GM21360 (cell line): ENCODE measurements around the gene PLA2G4D.

Experiments
- ATAC-seq: cut with Tn5 transposase; IDR thresholded peaks from one replicate; pipeline ENCODE4 v1.9.1; 2021; ENCODE audit warnings: mild to moderate bottlenecking, moderate library complexity; ENCODE audit not compliant: unreplicated experiment

Gene PLA2G4D

DNA sequence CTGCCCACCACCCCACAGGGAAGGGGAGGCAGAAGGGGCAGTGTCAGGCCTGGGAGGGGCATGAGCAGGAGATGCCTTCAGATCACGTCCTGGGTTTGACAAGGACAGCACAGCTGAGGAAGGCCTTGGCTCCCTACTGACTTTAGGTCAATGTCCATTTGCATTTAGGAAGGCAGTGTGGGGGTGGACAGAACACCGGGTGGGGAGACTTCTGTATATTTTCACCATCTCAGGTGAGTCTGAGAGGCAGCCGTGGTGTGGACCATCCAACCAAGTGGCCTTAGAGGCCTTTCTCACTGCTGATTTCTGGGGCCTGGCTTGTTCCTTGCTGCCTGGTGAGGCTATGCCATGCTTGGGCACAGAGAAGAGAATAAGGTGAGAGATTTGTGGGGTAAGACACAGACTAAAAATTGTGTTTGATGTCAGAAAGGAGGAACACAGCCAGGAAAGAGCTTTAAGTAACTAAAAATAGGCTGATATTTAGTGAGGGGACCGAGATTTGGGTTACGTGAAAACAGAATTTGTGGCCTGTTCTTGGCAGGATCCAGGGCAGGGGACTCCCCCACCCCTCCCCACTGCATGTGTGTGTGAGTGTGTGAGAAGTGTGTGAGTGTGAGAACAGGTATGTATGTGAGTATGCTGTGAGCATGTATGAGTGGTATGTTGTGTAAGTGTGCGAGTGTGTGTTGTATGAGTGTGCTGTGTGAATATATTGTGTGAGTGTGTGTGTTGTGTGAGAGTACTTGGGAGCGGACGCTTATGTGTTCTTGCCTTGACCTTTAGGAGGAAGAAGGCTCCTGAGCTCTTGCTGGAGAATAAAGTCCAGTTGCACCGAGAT lies 61.8 kb downstream of the PLA2G4D start:
- no peak for ATAC-seq

DNA sequence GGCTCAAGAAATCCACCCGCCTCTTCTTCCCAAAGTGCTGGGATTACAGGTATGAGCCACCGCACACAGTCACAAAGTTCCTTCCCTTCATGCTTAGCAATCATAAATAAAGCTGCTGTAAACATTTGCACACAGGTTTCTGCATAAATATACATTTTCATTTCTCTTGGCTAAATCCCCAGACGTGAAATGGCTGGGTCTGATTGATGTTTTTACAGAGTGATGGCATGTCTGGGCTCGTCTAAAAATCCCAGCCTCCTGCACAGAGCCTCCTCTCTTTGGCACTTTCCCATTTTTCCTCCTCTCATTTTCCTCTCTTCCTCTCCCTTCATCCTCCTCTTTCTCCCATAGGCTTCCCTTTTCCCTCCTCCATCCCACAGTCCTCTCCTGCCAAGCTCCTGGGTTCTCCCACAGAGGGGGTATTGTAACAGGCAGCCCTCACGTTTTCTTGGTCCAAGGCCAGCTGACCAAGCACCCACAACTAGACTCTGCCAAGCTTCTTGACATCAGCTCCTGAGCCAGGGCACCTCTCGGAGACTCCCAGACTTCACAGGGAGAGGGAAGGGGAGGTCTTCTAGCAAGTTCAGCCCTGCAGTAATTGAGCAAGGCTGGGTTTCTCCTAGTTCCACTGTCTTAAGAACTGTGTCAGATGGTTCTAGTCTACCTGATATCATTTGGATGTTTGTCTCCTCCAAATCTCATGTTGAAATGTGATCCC lies 63.0 kb downstream of the PLA2G4D start:
- ATAC-seq, result no peak

DNA sequence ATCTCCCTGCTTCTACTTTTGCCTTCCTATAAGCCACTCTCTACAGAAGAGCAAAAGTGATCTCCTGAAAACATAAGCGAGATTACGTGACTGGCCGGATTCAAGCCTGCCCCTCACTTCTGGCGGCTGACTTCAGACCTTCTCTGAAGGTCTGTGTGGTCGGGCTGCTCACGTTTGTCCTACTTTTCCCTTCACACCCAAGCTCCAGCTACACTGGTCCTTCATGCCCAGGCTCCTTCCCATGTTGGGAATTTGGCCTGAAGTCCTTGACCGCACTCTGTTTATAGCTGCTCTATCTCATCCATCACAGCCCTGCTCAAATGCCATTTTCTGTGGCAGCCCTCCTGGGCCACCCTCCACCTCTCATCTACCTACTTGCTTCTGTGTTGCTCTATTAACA lies 66.8 kb downstream of the PLA2G4D start:
- no peak for ATAC-seq

DNA sequence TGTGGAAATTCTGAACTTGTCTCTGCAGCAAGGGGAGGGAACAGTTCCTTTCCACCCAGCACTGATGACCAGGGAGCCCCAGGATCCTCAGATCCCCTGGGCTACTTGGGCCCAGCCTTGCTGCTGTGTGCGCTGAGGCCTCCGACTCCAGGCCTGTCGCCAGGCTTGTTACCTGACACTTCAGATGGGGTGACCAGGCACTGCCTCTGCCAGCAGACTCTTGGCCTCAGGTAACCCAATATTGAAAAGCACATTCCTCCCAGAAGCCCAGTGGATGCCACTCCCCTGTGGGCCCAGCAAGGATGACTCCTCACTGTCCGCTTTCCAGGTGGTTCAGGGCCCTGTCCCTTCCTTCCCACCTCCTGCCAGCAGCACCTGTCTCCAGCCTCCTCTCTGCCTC lies 70.1 kb downstream of the PLA2G4D start:
- ATAC-seq, result no peak

DNA sequence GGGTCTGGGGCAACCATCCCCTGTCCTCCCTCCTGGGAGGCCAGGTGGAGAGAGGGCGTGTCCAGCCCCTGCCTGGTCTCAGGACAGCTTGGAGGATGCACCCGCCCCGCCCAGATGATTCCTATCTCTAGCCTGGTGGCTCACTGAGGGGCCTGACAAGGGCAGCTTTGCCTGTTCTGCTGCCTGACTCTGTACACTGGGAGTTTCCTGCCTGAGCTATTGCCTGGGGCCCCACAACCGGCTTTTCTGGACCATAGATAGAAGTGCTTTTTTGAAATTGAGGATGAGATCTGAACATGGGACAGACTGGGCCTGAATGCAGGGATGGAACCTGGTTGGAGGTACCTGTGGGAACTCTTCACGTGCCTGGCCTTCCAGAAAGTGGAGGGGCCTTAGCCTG lies 72.8 kb downstream of the PLA2G4D start:
- ATAC-seq, result no peak

DNA sequence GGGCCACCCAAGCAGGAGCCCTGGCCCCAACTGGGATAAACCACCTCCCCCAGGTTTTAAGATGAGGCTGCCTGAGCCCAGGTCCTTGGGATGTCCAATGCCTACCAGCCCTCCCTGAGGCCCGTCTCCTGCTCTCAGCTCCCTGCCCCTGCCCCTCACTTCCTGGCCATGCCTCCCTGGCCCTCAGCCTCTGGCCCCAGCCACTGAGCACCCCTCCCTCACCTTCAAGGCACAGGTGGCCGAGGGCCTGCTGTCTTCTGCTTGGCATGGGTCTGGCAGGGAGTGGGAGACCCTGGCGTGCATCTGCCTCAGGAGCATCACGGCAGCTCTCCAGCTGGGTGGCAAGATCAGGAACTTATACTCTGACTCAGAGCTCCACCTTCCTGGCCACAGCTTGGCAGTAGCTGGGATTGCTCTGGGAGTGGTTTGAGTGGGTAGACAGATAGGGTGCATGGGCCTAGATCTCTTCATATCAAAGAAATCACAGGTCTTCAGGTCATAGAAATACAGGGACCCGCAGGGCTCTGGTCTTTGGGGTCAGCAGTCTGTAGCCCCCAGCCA lies 73.6 kb downstream of the PLA2G4D start, which contains the start of gene PLA2G4E:
Gene PLA2G4E (minus strand): TSS at position 330 of the 561 bp plus-strand sequence. CDS start 12 bp downstream, at position 318.
- no peak for ATAC-seq

DNA sequence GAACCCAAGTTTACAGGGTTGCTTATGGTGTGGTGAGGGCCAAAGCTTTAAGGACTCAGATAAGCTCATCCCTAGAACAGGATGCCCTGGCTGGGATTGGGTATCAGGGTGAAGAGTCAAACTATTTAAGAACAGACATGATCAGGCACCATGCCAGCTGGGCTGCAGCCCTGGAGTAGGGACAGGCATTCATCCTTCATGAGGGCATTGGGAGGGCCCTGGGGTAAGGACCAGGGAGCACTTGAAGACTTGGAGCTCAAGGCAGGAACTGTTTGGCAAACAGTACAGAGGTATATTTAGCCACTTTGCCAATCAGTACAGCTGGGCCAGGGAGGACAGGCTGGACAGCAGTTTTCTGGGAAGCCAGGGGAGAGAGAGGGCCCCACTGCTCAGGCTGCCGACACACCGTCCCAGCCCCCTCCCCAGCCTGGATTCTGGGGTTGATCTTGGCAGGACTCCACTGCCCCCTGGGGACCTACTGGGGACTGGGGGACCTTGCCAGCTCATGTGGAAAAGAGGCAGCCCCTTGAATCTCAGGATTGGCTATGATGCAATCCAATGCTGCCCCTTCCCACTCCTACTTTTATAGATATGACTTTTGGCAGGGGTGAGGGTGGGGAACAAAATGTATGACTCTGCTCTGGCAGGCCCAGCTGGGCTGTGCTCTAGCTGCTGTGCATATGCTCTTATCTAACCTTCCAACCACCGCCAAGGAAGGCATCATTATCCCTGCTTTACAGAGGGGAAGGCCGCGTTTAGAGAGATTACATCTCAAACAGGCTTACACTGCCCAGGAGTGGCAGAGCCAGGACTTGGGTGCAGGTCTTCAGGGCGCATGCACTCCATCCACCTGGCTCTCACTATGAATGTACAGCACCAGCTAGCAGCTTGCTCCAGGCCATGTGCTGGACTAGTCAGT lies 75.8 kb downstream of the PLA2G4D start:
- ATAC-seq, result no peak
